UCSD-AML1 (cell line): ENCODE measurements around the gene SLC22A12.

Experiments
- DNase-seq: peaks from one replicate; lab custom pipeline; 2025; ENCODE audit not compliant: unreplicated experiment; lab: John Stamatoyannopoulos, UW

Gene SLC22A12

GRCh38 chr11:64642871-64643255, 51.8 kb downstream of the SLC22A12 start:
- DNase-seq: no peak

GRCh38 chr11:64643256-64643881, 52.3 kb downstream of the SLC22A12 start:
- no peak for DNase-seq

GRCh38 chr11:64643920-64644646, 53.1 kb downstream of the SLC22A12 start:
- DNase-seq: no peak

- peak; percentile 58 for DNase-seq
Observed at GRCh38 chr11:64644647-64645275, 53.7 kb downstream of the SLC22A12 start.

- no peak for DNase-seq
Observed at GRCh38 chr11:64647019-64647779, 56.2 kb downstream of the SLC22A12 start.

GRCh38 chr11:64648551-64648950, 57.5 kb downstream of the SLC22A12 start:
- no peak for DNase-seq

- DNase-seq: peak; percentile 35
Observed at GRCh38 chr11:64649291-64649697, 58.3 kb downstream of the SLC22A12 start.

- DNase-seq: peak; percentile 31
Observed at GRCh38 chr11:64650923-64651523, 60.0 kb downstream of the SLC22A12 start.
